CD4-positive, alpha-beta memory T cell (primary cell): ENCODE measurements around the gene MAP3K9. TPM values are rescaled to one million over a fixed set of nuclear protein-coding genes. Genes with fewer than 3 reads are reported as not detected.
A peak's percentile ranks its signal among the peaks of the same experiment; 100 is the strongest.

Experiments
- CTCF ChIA-PET: fragments of 350-600 bp; sonication (Branson Sonifier 250); formaldehyde crosslinking; loops from one replicate; lab custom pipeline; 2021; ENCODE audit warnings: inconsistent platforms; ENCODE audit not compliant: partially characterized antibody; lab: Charles Lee
- POLR2A ChIA-PET: fragments of 350-600 bp; sonication (Branson Sonifier 250); formaldehyde crosslinking; loops from one replicate; lab custom pipeline; 2021; ENCODE audit not compliant: partially characterized antibody; lab: Charles Lee
- DNase-seq, 5 donors: peaks; one replicate each; pipeline versions ENCODE4 v3.0.0 to v3.0.0-alpha.2; 2020 to 2022; ENCODE audit warnings: mixed read lengths in 1 of 5
- H3K27ac ChIP-seq: one replicate; pipeline ENCODE4 v1.7.0; 2013; ENCODE audit warnings: low read depth, low read length
- H3K27me3 ChIP-seq: 2 replicates; pipeline ENCODE4 v1.7.0; 2013; ENCODE audit warnings: mild to moderate bottlenecking, low read length, moderate library complexity; ENCODE audit not compliant: insufficient read depth
- H3K36me3 ChIP-seq: 2 replicates; pipeline ENCODE4 v1.7.0; 2013; ENCODE audit warnings: mild to moderate bottlenecking, low read length, moderate library complexity; ENCODE audit not compliant: insufficient read depth
- H3K4me1 ChIP-seq: 2 replicates; pipeline ENCODE4 v1.7.0; 2013; ENCODE audit warnings: mild to moderate bottlenecking, low read length, moderate library complexity; ENCODE audit not compliant: insufficient read depth
- H3K4me3 ChIP-seq, 2 donors: one replicate each; pipeline ENCODE4 v1.7.0; 2013; ENCODE audit warnings: low read length in 2 of 2, mild to moderate bottlenecking in 1 of 2
- H3K9me3 ChIP-seq, 2 donors: one replicate each; pipeline ENCODE4 v1.7.0; 2013; ENCODE audit warnings: low read length in 2 of 2, control low read depth in 1 of 2; ENCODE audit not compliant: control insufficient read depth in 1 of 2
- H3K27ac Mint-ChIP-seq, 7 donors: one replicate each; pipeline ENCODE4 v1.8.0; 2020 to 2021; ENCODE audit warnings: mixed read lengths in 7 of 7, mild to moderate bottlenecking in 6 of 7, inconsistent platforms in 3 of 7, moderate library complexity in 3 of 7
- H3K27me3 Mint-ChIP-seq, 2 donors: one replicate each; pipeline ENCODE4 v1.8.0; 2020 to 2021; ENCODE audit warnings: mixed read lengths in 2 of 2
- H3K36me3 Mint-ChIP-seq, 2 donors: one replicate each; pipeline ENCODE4 v1.8.0; 2020 to 2021; ENCODE audit warnings: mixed read lengths in 2 of 2, inconsistent platforms in 1 of 2, mild to moderate bottlenecking in 1 of 2
- H3K4me1 Mint-ChIP-seq, 4 donors: one replicate each; pipeline ENCODE4 v1.8.0; 2020 to 2021; ENCODE audit warnings: mixed read lengths in 4 of 4, mild to moderate bottlenecking in 1 of 4
- H3K4me3 Mint-ChIP-seq, 8 donors: one replicate each; pipeline ENCODE4 v1.8.0; 2020 to 2021; ENCODE audit warnings: mixed read lengths in 8 of 8, mild to moderate bottlenecking in 7 of 8, moderate library complexity in 6 of 8, inconsistent platforms in 3 of 8
- H3K9me3 Mint-ChIP-seq, 8 donors: one replicate each; pipeline ENCODE4 v1.8.0; 2020 to 2021; ENCODE audit warnings: mixed read lengths in 8 of 8, mild to moderate bottlenecking in 5 of 8, inconsistent platforms in 3 of 8, moderate library complexity in 1 of 8
- intact Hi-C: fragments of 100-400 bp; cut with micrococcal nuclease; formaldehyde crosslinking; loops from one replicate; pipeline ENCODE4 v1.15.1; 2023
- polyA plus RNA-seq, 2 donors: library from polyadenylated mRNA; unstranded; fragments of 300-500 nt; fragmentation: Illumina TruSeq; gene quantifications; one replicate each; pipeline ENCODE4 v1.2.3, GENCODE V29; 2021
- total RNA-seq, 2 experiments: library from RNA; stranded (reverse); gene quantifications; one replicate each; pipeline ENCODE4 v1.2.3, GENCODE V29; 2021

The MAP3K9 gene
- total and polyA plus RNA-seq, 4 experiments from 2014 or later: 0.47 to 6.4 (median 3.5) TPM

DNA sequence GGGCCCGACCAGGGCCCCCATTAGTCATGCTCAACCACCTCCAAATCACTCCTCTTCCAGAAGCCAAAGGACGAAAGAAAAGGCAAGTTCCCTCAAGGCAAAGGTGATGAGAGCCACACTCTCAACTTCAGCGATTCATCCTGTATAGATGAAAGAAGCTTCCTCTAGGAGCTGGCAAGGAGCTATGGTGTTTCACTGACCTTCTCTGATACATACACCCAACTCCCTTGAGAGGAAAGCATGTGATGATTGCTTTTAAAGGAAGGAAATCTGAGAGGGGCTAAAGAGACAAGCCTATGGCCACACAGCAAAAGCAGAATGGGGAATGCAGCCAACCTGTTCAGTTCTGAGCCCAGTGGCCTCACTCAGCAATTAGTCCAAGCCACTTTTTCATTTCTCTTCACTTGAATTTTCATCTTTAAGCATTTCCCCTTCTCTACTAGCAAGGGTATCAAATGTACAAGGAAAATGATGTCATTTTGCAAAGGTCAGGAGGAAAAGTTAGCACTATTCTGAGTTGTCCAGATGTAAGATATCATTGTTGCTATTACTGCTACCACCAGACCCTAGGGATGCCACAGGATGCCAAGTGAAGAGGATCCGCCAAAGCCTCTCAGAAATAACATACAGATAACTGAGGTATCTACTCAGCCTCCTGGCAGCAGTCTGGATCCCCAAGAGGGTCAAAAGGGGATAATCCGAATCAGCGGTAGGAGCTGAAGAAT, 82.5 kb downstream of the MAP3K9 start:
- CTCF ChIA-PET: no interaction called here
- Mint-ChIP-seq H3K27me3 (no peaks in the 10 kb centered on the region), H3K4me1 (no peaks in the 10 kb centered on the region), H3K36me3 (peaks cover 17 to 19% of the 10 kb centered on the region in 2 donors), H3K9me3 (no peaks in the 10 kb centered on the region), H3K27ac (no peak overlapping the region), H3K4me3 (no peak overlapping the region)
- H3K36me3 ChIP-seq: no peaks in the 10 kb centered on the region
- no peak overlapping the region for H3K27ac ChIP-seq
- no peaks in the 10 kb centered on the region for H3K27me3 ChIP-seq
- no peaks in the 10 kb centered on the region for H3K9me3 ChIP-seq
- no peak for DNase-seq
- POLR2A ChIA-PET: no interaction called here
- no peak overlapping the region for H3K4me3 ChIP-seq
- no peaks in the 10 kb centered on the region for H3K4me1 ChIP-seq
- intact Hi-C loops: no loop called here

- POLR2A ChIA-PET: no interaction called here
- DNase-seq: no peak
- H3K27me3 Mint-ChIP-seq: no peaks in the 10 kb centered on the region
- CTCF ChIA-PET: no interaction called here
- Histone ChIP-seq H3K36me3 (no peaks in the 10 kb centered on the region), H3K27ac (no peak overlapping the region), H3K4me3 (no peak overlapping the region), H3K9me3 (no peaks in the 10 kb centered on the region), H3K27me3 (no peaks in the 10 kb centered on the region), H3K4me1 (no peaks in the 10 kb centered on the region)
- no peak overlapping the region for H3K27ac Mint-ChIP-seq
- intact Hi-C loops: no loop called here
- no peak overlapping the region for H3K4me3 Mint-ChIP-seq
- H3K9me3 Mint-ChIP-seq: no peaks in the 10 kb centered on the region
- H3K36me3 Mint-ChIP-seq: peaks cover 10 to 15% of the 10 kb centered on the region in 2 donors
- H3K4me1 Mint-ChIP-seq: no peaks in the 10 kb centered on the region
Observed at GRCh38 chr14:70724944-70725343, 84.4 kb downstream of the MAP3K9 start.

DNA sequence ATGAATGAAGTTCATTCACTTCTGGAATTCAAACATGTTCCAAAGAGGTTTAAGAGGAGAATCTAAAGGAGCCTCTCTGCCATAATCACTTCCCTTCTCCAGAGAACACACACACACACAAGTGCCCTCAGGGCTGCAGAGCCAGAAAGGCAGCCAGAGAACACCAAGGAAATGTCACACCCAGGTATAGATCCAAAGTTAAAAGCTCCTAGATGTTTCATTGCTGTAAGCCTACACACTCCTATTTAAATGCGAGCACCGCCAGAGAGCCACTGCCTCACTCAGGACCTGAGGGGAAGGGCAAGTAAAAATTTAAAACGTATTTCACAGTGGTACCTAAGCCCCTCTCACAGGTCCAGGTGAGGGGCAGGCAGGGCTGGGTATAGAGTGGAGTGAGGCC, 85.2 kb downstream of the MAP3K9 start:
- H3K27ac Mint-ChIP-seq: peak overlapping the region in 1 of 7 donors; percentile 68
- no peaks in the 10 kb centered on the region for H3K4me1 ChIP-seq
- peaks cover 3 to 8% of the 10 kb centered on the region in 2 donors for H3K36me3 Mint-ChIP-seq
- no peaks in the 10 kb centered on the region for H3K9me3 ChIP-seq
- CTCF ChIA-PET: interaction anchor here (3.0 kb wide), 1 partner anchor 101 kb away, joined by 11 read pairs; no protein-coding TSS in a partner anchor
- H3K36me3 ChIP-seq: no peaks in the 10 kb centered on the region
- H3K27me3 Mint-ChIP-seq: no peaks in the 10 kb centered on the region
- POLR2A ChIA-PET: no interaction called here
- H3K4me3 ChIP-seq: no peak overlapping the region
- no peak overlapping the region for H3K27ac ChIP-seq
- H3K9me3 Mint-ChIP-seq: no peaks in the 10 kb centered on the region
- no peaks in the 10 kb centered on the region for H3K4me1 Mint-ChIP-seq
- no peak for DNase-seq
- no peaks in the 10 kb centered on the region for H3K27me3 ChIP-seq
- no peak overlapping the region for H3K4me3 Mint-ChIP-seq
- intact Hi-C loops: no loop called here

GRCh38 chr14:70723276-70723675, 86.0 kb downstream of the MAP3K9 start:
- intact Hi-C loops: no loop called here
- Mint-ChIP-seq H3K9me3 (no peaks in the 10 kb centered on the region), H3K36me3 (peaks cover 1% of the 10 kb centered on the region in 2 donors), H3K27me3 (no peaks in the 10 kb centered on the region), H3K27ac (no peak overlapping the region), H3K4me3 (no peak overlapping the region), H3K4me1 (no peaks in the 10 kb centered on the region)
- no peaks in the 10 kb centered on the region for H3K9me3 ChIP-seq
- no peaks in the 10 kb centered on the region for H3K4me1 ChIP-seq
- DNase-seq: no peak
- no peaks in the 10 kb centered on the region for H3K36me3 ChIP-seq
- no peaks in the 10 kb centered on the region for H3K27me3 ChIP-seq
- no peak overlapping the region for H3K27ac ChIP-seq
- ChIA-PET POLR2A (no interaction called here), CTCF (interaction anchor here (3.0 kb wide), 1 partner anchor 100 kb away, joined by 11 read pairs; no protein-coding TSS in a partner anchor)
- no peak overlapping the region for H3K4me3 ChIP-seq

DNA sequence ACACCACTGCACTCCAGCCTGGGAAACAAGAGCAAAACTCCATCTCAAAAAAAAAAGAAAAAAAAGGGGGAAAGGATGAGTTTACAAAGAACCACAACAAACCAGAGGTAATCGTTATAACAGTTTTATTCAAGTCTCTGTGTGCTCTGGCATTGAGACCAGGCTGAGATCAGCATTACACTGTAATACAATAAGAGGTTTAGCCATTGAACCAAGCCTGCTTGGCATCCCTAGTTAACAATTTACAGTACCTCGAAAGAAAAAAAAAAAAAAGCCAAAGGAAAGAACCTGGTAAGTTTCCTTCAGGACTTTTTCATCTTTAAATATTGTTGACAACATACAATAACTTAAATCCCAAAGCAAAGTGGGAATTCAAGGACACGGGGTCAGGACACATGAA, 86.9 kb downstream of the MAP3K9 start:
- H3K4me3 Mint-ChIP-seq: no peak overlapping the region
- Histone ChIP-seq H3K4me3 (no peak overlapping the region), H3K4me1 (no peaks in the 10 kb centered on the region), H3K36me3 (no peaks in the 10 kb centered on the region), H3K9me3 (no peaks in the 10 kb centered on the region), H3K27me3 (no peaks in the 10 kb centered on the region), H3K27ac (no peak overlapping the region)
- H3K27ac Mint-ChIP-seq: no peak overlapping the region
- intact Hi-C loops: no loop called here
- H3K9me3 Mint-ChIP-seq: no peaks in the 10 kb centered on the region
- no peaks in the 10 kb centered on the region for H3K27me3 Mint-ChIP-seq
- DNase-seq: no peak
- H3K4me1 Mint-ChIP-seq: no peaks in the 10 kb centered on the region
- ChIA-PET CTCF (interaction anchor here (2.0 to 3.0 kb wide), 2 partner anchors 9 to 99 kb away, joined by 5 to 11 read pairs; no protein-coding TSS in a partner anchor), POLR2A (no interaction called here)
- no peaks in the 10 kb centered on the region for H3K36me3 Mint-ChIP-seq

- peaks cover 0 to under 1% of the 10 kb centered on the region in 2 donors for H3K27me3 Mint-ChIP-seq
- no peaks in the 10 kb centered on the region for H3K36me3 Mint-ChIP-seq
- H3K4me1 ChIP-seq: no peaks in the 10 kb centered on the region
- intact Hi-C loops: no loop called here
- no peaks in the 10 kb centered on the region for H3K4me1 Mint-ChIP-seq
- CTCF ChIA-PET: interaction anchor here (2.0 to 3.0 kb wide), 2 partner anchors 8 to 98 kb away, joined by 5 to 11 read pairs; no protein-coding TSS in a partner anchor
- no peaks in the 10 kb centered on the region for H3K27me3 ChIP-seq
- no peak overlapping the region for H3K4me3 ChIP-seq
- peaks cover 0 to 1% (median 0%) of the 10 kb centered on the region in 8 donors for H3K9me3 Mint-ChIP-seq
- H3K27ac Mint-ChIP-seq: no peak overlapping the region
- H3K9me3 ChIP-seq: no peaks in the 10 kb centered on the region
- no peak overlapping the region for H3K4me3 Mint-ChIP-seq
- no peak for DNase-seq
- no peak overlapping the region for H3K27ac ChIP-seq
- H3K36me3 ChIP-seq: no peaks in the 10 kb centered on the region
- POLR2A ChIA-PET: no interaction called here
Observed at GRCh38 chr14:70721542-70721941, 87.8 kb downstream of the MAP3K9 start.

DNA sequence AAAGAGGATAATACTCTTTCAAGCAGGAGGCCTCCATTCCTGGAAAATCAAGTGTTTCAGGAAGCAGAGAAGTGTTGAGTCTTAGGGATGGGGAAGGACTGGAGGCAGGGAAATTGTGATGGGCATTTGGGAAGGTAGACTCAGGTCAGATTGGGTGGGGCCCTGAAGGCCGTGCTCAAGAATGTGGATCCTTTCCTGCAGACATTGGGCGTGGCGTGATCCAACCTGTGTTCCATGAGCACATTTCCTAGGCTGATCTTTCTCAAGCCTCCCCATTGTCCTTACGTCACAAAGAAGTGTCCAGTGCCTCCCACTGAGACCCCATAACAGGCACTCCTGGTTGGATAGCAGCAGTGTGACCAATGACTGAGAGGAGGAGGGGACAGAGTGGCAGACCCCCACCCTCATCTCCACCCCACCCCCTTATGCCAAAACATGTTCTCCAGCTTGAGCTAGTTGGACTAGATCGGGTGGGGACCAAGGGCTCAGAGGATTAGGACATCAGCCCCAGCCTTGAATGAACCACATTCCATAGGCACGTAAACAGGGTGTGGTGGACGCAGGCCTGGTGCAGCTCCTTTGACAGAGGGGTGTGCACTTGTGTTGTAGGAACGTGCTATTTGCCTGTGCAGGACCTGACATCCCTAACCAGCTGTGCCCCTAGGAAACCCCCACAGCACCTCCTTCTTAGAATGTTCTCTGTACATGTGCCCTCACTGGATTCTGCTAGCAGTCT, 90.8 kb downstream of the MAP3K9 start:
- POLR2A ChIA-PET: no interaction called here
- peaks cover 5% of the 10 kb centered on the region for H3K4me1 ChIP-seq
- Mint-ChIP-seq H3K36me3 (no peaks in the 10 kb centered on the region), H3K27me3 (peaks cover 0 to 2% of the 10 kb centered on the region in 2 donors), H3K9me3 (peaks cover 0 to 1% (median 0%) of the 10 kb centered on the region in 8 donors), H3K27ac (peak overlapping the region in 1 of 7 donors; percentile 55), H3K4me3 (no peak overlapping the region), H3K4me1 (peaks cover 0 to 5% (median 3%) of the 10 kb centered on the region in 4 donors)
- H3K27ac ChIP-seq: no peak overlapping the region
- H3K27me3 ChIP-seq: no peaks in the 10 kb centered on the region
- CTCF ChIA-PET: interaction anchor here (15.6 kb wide), 1 partner anchor 96 kb away, joined by 231 read pairs; no protein-coding TSS in a partner anchor
- DNase-seq: no peak
- H3K36me3 ChIP-seq: no peaks in the 10 kb centered on the region
- H3K9me3 ChIP-seq: no peaks in the 10 kb centered on the region
- H3K4me3 ChIP-seq: no peak overlapping the region
- intact Hi-C loops: no loop called here
